Hepatocyte (in vitro differentiated cells): Measurements from ENCODE around the gene SIK2. TPM values are rescaled to one million over a fixed set of nuclear protein-coding genes. Genes with fewer than 3 reads are reported as not detected.

Source experiments
- DNase-seq: peaks from one replicate; pipeline ENCODE4 v3.0.0-alpha.2; 2016; ENCODE audit warnings: low spot score
- H2AFZ ChIP-seq: fragments of 200-600 bp; sonication (generic); 2 replicates; pipeline ENCODE4 v1.6.0; 2016; ENCODE audit warnings: antibody characterized with exemption, mild to moderate bottlenecking
- H3K27ac ChIP-seq: fragments of 200-600 bp; sonication (generic); 2 replicates; pipeline ENCODE4 v1.5.1; 2016; ENCODE audit warnings: mild to moderate bottlenecking
- H3K27me3 ChIP-seq: fragments of 200-600 bp; sonication (generic); 2 replicates; pipeline ENCODE4 v1.6.1; 2016
- H3K36me3 ChIP-seq: fragments of 200-600 bp; sonication (generic); replicated peaks from 2 replicates; pipeline ENCODE4 v1.5.1; 2016; ENCODE audit warnings: low read depth; ENCODE audit not compliant: insufficient read depth
- H3K4me1 ChIP-seq: fragments of 200-600 bp; sonication (generic); 2 replicates; pipeline ENCODE4 v1.5.1; 2016; ENCODE audit warnings: mild to moderate bottlenecking, moderate library complexity; ENCODE audit not compliant: insufficient read depth
- H3K4me2 ChIP-seq: fragments of 200-600 bp; sonication (generic); 2 replicates; pipeline ENCODE4 v1.6.0; 2016
- H3K4me3 ChIP-seq: fragments of 200-600 bp; sonication (generic); 2 replicates; pipeline ENCODE4 v1.5.1; 2016; ENCODE audit warnings: mild to moderate bottlenecking
- H3K79me2 ChIP-seq: fragments of 200-600 bp; sonication (generic); 2 replicates; pipeline ENCODE4 v1.6.0; 2017; ENCODE audit warnings: mild to moderate bottlenecking
- H3K9me2 ChIP-seq: fragments of 200-600 bp; sonication (generic); replicated peaks from 2 replicates; pipeline ENCODE4 v1.6.0; 2017; ENCODE audit warnings: mild to moderate bottlenecking; ENCODE audit not compliant: insufficient read depth
- H3K9me3 ChIP-seq: fragments of 200-600 bp; sonication (generic); 2 replicates; pipeline ENCODE4 v1.5.1; 2016; ENCODE audit warnings: low read depth, mild to moderate bottlenecking
- H4K20me1 ChIP-seq: fragments of 200-600 bp; sonication (generic); 2 replicates; pipeline ENCODE4 v1.6.0; 2016; ENCODE audit warnings: mild to moderate bottlenecking; ENCODE audit not compliant: insufficient read depth, poor library complexity, severe bottlenecking
- CTCF ChIP-seq: fragments of 200-600 bp; sonication (generic); IDR thresholded peaks from 2 replicates; pipeline ENCODE4 v1.5.1; 2016; ENCODE audit warnings: antibody characterized with exemption, mild to moderate bottlenecking; ENCODE audit not compliant: poor library complexity
- EZH2 ChIP-seq: fragments of 200-600 bp; sonication (generic); IDR thresholded peaks from 2 replicates; pipeline ENCODE4 v1.6.1; 2016; ENCODE audit warnings: antibody characterized with exemption, mild to moderate bottlenecking, borderline replicate concordance
- EZH2phosphoT487 ChIP-seq: fragments of 200-600 bp; sonication (generic); IDR thresholded peaks from one replicate; pipeline ENCODE4 v1.6.1; 2018; ENCODE audit warnings: antibody characterized with exemption, mild to moderate bottlenecking, low read depth, moderate library complexity; ENCODE audit not compliant: unreplicated experiment, severe bottlenecking
- WGBS: methylation state at CpG from one replicate; pipeline ENCODE4 v1.1.6; 2016; ENCODE audit warnings: low lambda C conversion rate; ENCODE audit errors: missing lambda C conversion rate; 5-methylcytosine and 5-hydroxymethylcytosine counted together
- polyA plus RNA-seq: library from polyadenylated mRNA; unstranded; fragments of >200 nt; fragmentation: Nextera tagmentation; extraction: Ambion mirVana; gene quantifications from 2 replicates; pipeline ENCODE4 v1.2.1, GENCODE V29; 2016
- total RNA-seq: library from RNA; depleted of rRNA; stranded (reverse); fragments of >200 nt; gene quantifications from 2 replicates; pipeline ENCODE4 v1.2.3, GENCODE V29; 2014

Gene SIK2
- total and polyA plus RNA-seq, 2 experiments from 2014 or later = 3.1 to 22.2 TPM

- H3K4me2 ChIP-seq = no peak overlapping the region
- TF ChIP-seq EZH2 = no peak
- no peak for TF ChIP-seq CTCF
- TF ChIP-seq EZH2phosphoT487 = no peak
- WGBS = 94% methylated on average over 7 of the region's 7 CpGs
- no peak overlapping the region for H2AFZ ChIP-seq
- H3K9me3 ChIP-seq = no peaks in the 10 kb centered on the region
- no peaks in the 10 kb centered on the region for H3K36me3 ChIP-seq
- H3K27me3 ChIP-seq = no peaks in the 10 kb centered on the region
- no peak overlapping the region for H3K27ac ChIP-seq
- DNase-seq = no peak
- H3K4me1 ChIP-seq = peaks cover 16% of the 10 kb centered on the region
- H4K20me1 ChIP-seq = no peaks in the 10 kb centered on the region
- H3K9me2 ChIP-seq = no peaks in the 10 kb centered on the region
- H3K4me3 ChIP-seq = no peak overlapping the region
- H3K79me2 ChIP-seq = no peaks in the 10 kb centered on the region
Measured at GRCh38 chr11:111720801-111721494, 118.7 kb downstream of the SIK2 start.

- Histone ChIP-seq H3K9me2 (no peaks in the 10 kb centered on the region), H3K9me3 (no peaks in the 10 kb centered on the region), H3K27ac (no peak overlapping the region), H3K36me3 (no peaks in the 10 kb centered on the region), H3K79me2 (no peaks in the 10 kb centered on the region), H3K4me1 (peaks cover 16% of the 10 kb centered on the region), H3K4me3 (no peak overlapping the region), H3K4me2 (no peak overlapping the region), H4K20me1 (no peaks in the 10 kb centered on the region), H2AFZ (no peak overlapping the region), H3K27me3 (no peaks in the 10 kb centered on the region)
- 93% methylated on average over 8 of the region's 8 CpGs for WGBS
- DNase-seq = no peak
- TF ChIP-seq CTCF = no peak
- no peak for TF ChIP-seq EZH2phosphoT487
- TF ChIP-seq EZH2 = no peak
Measured at GRCh38 chr11:111722501-111722900, 120.3 kb downstream of the SIK2 start.

GRCh38 chr11:111723595-111723994, 121.3 kb downstream of the SIK2 start:
- Histone ChIP-seq H3K4me2 (no peak overlapping the region), H3K79me2 (no peaks in the 10 kb centered on the region), H3K4me1 (peaks cover 10% of the 10 kb centered on the region), H3K9me3 (no peaks in the 10 kb centered on the region), H4K20me1 (no peaks in the 10 kb centered on the region), H3K9me2 (no peaks in the 10 kb centered on the region), H2AFZ (no peak overlapping the region), H3K36me3 (no peaks in the 10 kb centered on the region), H3K27me3 (no peaks in the 10 kb centered on the region), H3K4me3 (no peak overlapping the region), H3K27ac (no peak overlapping the region)
- TF ChIP-seq EZH2phosphoT487 = no peak
- TF ChIP-seq CTCF = no peak
- TF ChIP-seq EZH2 = no peak
- WGBS = 88% methylated on average over 13 of the region's 15 CpGs
- DNase-seq = no peak

- no peak for TF ChIP-seq EZH2
- TF ChIP-seq EZH2phosphoT487 = no peak
- TF ChIP-seq CTCF = no peak
- WGBS = 96% methylated on average over 11 of the region's 11 CpGs
- no peaks in the 10 kb centered on the region for H3K79me2 ChIP-seq
- H3K4me1 ChIP-seq = peaks cover 12% of the 10 kb centered on the region
- no peaks in the 10 kb centered on the region for H3K9me3 ChIP-seq
- no peak overlapping the region for H3K4me3 ChIP-seq
- no peak overlapping the region for H3K4me2 ChIP-seq
- H3K9me2 ChIP-seq = no peaks in the 10 kb centered on the region
- H3K27ac ChIP-seq = no peak overlapping the region
- H3K27me3 ChIP-seq = no peaks in the 10 kb centered on the region
- DNase-seq = no peak
- H3K36me3 ChIP-seq = no peaks in the 10 kb centered on the region
- H2AFZ ChIP-seq = no peak overlapping the region
- H4K20me1 ChIP-seq = no peaks in the 10 kb centered on the region
Measured at GRCh38 chr11:111724615-111725129, 122.4 kb downstream of the SIK2 start.
